Breast epithelium (tissue), 3 donors: Measurements from ENCODE around the gene SAMD8.

ENCODE experiments used
- POLR2A ChIP-seq: fragments of 450-650 bp; IDR thresholded peaks from one replicate; pipeline ENCODE4 v1.6.1; 2016; ENCODE audit warnings: antibody characterized with exemption, mild to moderate bottlenecking, moderate library complexity
- POLR2AphosphoS5 ChIP-seq, 3 donors: sonication (generic); formaldehyde crosslinking; IDR thresholded peaks; one replicate each; pipeline ENCODE4 v1.6.1; 2017; ENCODE audit warnings: antibody characterized with exemption in 3 of 3
- TF ChIP-seq, protein P1 (sequence below), 3 donors: fragments of 450-650 bp; IDR thresholded peaks; one replicate each; pipeline ENCODE4 v1.5.1; 2016 to 2017; ENCODE audit warnings: antibody characterized with exemption in 3 of 3, mild to moderate bottlenecking in 3 of 3, moderate library complexity in 3 of 3

DNA sequence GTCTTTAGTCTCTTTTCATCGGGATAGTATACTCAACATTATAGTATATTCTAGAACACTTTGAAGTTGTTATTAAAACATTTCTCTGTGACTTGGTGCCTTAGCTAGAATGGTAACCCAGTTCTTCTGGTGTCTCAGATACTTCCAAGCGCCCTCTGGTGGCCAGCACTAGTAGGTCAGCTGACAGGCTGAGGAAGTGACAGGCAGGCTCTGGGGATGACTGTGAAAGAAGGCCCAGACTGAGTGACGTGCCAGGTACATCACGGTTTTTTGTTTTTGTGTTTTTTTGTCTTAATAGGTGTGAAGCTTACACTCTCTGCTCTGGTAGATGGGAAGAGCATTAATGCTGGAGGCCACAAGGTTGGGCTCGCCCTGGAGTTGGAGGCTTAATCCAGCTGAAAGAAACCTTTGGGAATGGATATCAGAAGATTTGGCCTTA, 119.2 kb downstream of the SAMD8 start:
- TF ChIP-seq, protein P1, sequence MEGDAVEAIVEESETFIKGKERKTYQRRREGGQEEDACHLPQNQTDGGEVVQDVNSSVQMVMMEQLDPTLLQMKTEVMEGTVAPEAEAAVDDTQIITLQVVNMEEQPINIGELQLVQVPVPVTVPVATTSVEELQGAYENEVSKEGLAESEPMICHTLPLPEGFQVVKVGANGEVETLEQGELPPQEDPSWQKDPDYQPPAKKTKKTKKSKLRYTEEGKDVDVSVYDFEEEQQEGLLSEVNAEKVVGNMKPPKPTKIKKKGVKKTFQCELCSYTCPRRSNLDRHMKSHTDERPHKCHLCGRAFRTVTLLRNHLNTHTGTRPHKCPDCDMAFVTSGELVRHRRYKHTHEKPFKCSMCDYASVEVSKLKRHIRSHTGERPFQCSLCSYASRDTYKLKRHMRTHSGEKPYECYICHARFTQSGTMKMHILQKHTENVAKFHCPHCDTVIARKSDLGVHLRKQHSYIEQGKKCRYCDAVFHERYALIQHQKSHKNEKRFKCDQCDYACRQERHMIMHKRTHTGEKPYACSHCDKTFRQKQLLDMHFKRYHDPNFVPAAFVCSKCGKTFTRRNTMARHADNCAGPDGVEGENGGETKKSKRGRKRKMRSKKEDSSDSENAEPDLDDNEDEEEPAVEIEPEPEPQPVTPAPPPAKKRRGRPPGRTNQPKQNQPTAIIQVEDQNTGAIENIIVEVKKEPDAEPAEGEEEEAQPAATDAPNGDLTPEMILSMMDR (IDR thresholded peaks at IDR 0.05): peak; percentile 83 to 89 (median 87)
- TF ChIP-seq POLR2AphosphoS5 (IDR thresholded peaks at IDR 0.05) (peak in 2 of 3 donors; percentile 12 to 42), POLR2A (no peak)
